Activated naive CD4-positive, alpha-beta T cell treated with Interleukin-2 at 50 U/mL for 16 hours (primary cell): ENCODE data around the gene TMEM52B.

ENCODE experiments used
- DNase-seq: peaks from one replicate; pipeline ENCODE4 v3.0.0-alpha.2; 2020

The TMEM52B gene

GRCh38 chr12:10178821-10179220, at the start of gene TMEM52B:
TSS of gene TMEM52B (plus strand) at chr12:10179032. CDS start at chr12:10179575, 543 bp downstream.
- DNase-seq = no peak

- no peak for DNase-seq
Observed at GRCh38 chr12:10130042-10130441, 48.8 kb upstream of the TMEM52B start, which contains the start of gene CLEC7A. TSS of gene CLEC7A (minus strand) at chr12:10130199. CDS start at chr12:10130082, 117 bp downstream.

DNA sequence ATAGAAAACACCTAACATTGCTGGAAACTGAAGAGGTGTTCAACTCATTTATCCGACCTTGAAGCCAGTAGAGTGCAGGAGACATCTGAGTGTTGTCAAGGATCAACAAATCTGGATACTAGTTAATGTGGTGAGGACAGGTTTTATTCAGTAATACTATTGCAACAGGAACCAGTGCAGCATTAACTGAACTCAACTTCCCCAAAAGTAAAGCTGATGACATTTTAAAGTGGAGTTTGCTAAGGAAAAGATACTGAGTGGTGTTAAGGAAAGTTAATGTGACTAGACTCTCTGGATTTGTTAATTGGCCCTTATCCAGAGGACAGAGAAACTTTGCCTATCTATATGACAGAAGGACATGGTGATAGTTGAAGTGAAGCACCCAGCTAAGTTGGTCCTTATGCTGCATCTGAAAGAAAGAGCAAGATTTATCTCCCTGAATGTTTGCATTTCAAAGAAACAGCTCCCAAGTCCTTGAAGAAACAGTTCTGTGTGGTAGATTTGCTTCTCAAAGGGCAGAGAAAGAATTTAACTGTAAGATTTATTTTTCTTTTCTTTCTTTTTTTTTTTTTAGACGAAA, 47.6 kb upstream of the TMEM52B start:
- DNase-seq = no peak

- no peak for DNase-seq
Observed at GRCh38 chr12:10132850-10133370, 45.9 kb upstream of the TMEM52B start.

DNA sequence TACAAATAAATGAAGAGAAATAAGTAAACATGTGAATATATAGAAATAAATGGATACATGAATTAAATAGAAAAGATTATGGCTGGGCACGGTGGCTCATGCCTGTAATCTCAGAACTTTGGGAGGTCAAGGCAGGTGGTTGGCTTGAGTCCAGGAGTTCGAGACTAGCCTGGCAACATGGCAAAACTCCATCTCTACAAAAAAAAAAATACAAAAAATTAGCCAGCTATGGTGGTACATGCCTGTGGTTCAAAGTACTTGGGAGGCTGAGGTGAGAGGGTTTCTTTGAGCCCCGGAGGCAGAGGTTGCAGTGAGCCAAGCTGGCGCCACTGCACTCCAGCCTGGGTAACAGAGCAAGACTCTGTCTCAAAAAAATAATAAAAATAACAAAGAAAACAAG, 43.7 kb upstream of the TMEM52B start:
- no peak for DNase-seq

GRCh38 chr12:10136637-10137205, 42.1 kb upstream of the TMEM52B start:
- DNase-seq = no peak

DNA sequence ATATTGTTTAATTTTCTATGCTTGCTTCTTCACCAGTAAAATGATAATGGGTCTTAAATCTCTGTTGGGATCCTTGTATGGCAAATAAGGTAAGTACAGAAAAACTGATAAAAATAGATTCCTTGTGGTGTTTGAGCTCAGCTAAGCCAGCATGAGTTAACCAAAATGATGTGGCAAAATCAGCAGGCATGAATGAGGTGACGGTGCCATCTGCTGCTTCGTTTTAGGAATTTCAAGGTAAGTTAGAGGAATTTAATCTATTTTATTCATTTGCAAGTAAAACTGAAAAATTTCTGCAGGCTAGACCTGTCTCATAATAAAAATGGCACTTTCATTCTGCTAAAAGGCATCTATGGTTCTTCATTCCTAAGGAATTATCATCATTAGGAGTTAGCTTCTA, 38.8 kb upstream of the TMEM52B start:
- peak; percentile 40 for DNase-seq

GRCh38 chr12:10142976-10143589, 35.7 kb upstream of the TMEM52B start:
- no peak for DNase-seq

- DNase-seq = no peak
Observed at GRCh38 chr12:10147714-10148403, 31.0 kb upstream of the TMEM52B start.

- no peak for DNase-seq
Observed at GRCh38 chr12:10151621-10152020, 27.2 kb upstream of the TMEM52B start.

- peak; percentile 48 for DNase-seq
Observed at GRCh38 chr12:10153271-10154144, 25.3 kb upstream of the TMEM52B start.

DNA sequence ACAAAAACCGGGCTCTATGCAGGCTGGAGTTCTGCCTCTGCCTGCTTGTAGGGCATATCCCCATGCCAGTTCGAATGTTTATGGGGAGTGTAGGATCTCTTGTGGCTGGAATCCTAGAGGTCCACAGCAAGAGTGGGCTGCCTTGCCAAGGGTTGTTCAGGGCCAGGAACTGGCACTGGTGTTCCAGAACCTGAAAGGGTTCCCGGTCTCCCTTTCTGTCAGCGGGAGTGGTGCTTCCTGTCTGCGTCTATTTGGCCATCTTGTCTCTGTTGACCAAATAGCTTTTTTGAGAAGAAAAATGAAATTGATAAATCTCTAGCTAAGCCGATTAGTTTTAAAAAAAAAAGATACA, 24.7 kb upstream of the TMEM52B start:
- DNase-seq = no peak

DNA sequence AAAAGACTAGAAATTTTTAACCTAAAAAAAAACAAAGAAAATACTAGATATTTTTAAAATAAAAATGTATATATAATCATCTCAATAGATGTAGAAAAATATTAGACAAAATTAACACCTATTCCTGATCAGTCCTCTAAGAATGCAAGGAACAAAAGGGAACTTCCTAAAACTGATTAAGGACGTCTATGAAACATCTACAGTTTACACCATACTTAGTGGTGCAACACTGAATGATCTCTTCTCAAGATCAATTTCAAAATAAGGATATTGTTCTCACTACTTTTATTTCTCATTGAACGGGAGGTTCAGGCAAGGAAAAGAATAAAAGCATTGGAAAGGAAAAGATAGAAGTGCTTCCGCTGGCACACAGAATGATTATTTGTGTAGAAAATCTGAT, 22.9 kb upstream of the TMEM52B start:
- DNase-seq = no peak

DNA sequence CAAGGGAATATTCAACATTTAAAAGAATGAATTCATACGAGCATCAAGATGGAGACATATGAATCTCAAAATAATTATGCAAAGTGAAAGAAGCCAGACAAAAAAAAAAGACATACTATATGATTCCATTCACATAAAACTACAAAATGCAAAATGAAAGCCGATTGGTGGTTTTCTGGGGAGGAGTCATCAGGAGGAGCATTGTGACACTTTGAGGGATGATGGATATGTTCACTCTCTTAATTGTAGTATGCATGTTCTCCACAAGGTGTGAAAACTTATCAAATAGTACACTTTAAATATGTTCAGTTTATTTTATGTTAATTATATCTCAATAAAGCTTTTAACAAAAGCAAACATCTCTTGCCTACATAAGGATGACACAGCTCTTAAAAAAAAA, 20.4 kb upstream of the TMEM52B start:
- DNase-seq = no peak

DNA sequence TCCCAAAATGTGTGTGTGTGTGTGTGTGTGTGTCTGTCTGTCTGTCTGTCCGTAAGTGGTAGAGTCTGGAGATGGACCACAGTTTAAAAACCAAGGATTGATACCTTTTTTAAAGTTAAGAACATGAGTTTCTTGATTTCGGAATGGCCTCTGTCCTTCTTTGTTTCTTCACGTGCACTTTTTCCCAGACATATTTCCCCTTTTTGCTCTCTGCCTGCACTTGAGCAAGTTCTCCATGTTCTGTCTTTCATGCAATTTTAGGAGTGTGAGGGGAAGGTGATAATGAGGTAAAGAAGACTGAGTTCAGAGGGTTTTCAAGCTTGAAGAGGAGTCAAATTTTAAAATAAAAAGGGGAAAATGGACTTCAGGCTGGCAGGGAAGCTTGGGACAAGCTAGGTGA, 19.6 kb upstream of the TMEM52B start:
- no peak for DNase-seq

GRCh38 chr12:10160617-10161385, 18.0 kb upstream of the TMEM52B start:
- DNase-seq = no peak

GRCh38 chr12:10163084-10163483, 15.7 kb upstream of the TMEM52B start:
- no peak for DNase-seq

DNA sequence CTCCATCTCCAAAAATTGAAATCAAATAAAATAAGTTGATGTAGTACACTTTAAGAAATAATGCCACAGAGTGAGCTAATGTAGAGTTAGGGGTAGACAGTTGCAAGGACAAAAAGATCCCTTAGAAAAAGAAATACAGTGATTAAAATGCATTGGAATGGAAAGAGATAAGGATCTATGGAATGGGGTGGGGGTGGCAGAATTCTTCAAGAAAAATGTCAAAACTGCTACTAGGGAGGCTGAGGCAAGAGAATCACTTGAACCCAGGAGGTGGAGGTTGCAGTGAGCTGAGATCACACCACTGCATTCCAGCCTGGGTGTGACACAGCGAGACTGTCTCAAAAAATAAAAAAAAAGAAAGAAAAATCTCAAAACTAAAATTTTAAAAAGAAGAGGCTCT, 13.4 kb upstream of the TMEM52B start:
- no peak for DNase-seq

GRCh38 chr12:10167599-10167998, 11.2 kb upstream of the TMEM52B start:
- no peak for DNase-seq

GRCh38 chr12:10169104-10169503, 9.7 kb upstream of the TMEM52B start:
- no peak for DNase-seq

DNA sequence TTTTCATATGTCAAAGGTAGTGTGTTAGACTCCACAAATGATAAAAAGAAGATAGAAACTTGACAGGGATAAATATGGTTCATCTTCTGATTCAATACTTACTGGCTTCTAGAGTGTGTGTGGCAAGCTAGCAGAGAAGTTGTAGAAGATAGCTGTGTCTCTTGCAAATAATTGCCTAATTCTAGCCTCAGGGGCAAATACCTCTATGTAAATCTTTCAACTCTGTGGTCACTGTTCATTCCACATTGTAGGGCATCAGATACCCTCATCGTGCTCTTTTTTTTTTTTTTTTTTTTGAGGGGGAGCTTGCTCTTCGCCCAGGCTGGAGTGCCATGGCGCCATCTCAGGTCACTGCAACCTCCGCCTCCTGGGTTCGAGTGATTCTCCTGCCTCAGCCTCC, 8.6 kb upstream of the TMEM52B start:
- DNase-seq = no peak
